ENCODE data around the gene RELA. TPM values are rescaled to one million over a fixed set of nuclear protein-coding genes. Genes with fewer than 3 reads are reported as not detected.
A peak's percentile ranks its signal among the peaks of the same experiment; 100 is the strongest.

The RELA gene
- total RNA-seq, 1 experiment from 2014 or later, result 54.9 TPM

GRCh38 chr11:65609229-65609628, 53.5 kb downstream of the RELA start:
- peaks cover 23% of the 10 kb centered on the region for H3K4me1 Mint-ChIP-seq (ENCODE audit: low read depth, unreplicated experiment)
- Histone ChIP-seq H3K4me3 (ENCODE audit: low read depth, low read length) (no peak overlapping the region), H3K27me3 (replicated peaks; ENCODE audit: control insufficient read depth, insufficient read depth, low read length) (no peaks in the 10 kb centered on the region), H3K36me3 (ENCODE audit: control insufficient read depth, insufficient read depth, low read length) (peaks cover 17% of the 10 kb centered on the region), H3K4me1 (peaks cover 28% of the 10 kb centered on the region), H3K9me3 (no peaks in the 10 kb centered on the region)
- no peaks in the 10 kb centered on the region for H3K9me3 Mint-ChIP-seq (ENCODE audit: unreplicated experiment)
- DNase-seq, result no peak
- H3K36me3 Mint-ChIP-seq (ENCODE audit: insufficient read depth, unreplicated experiment), result peaks cover 45% of the 10 kb centered on the region
- H3K27ac Mint-ChIP-seq (ENCODE audit: unreplicated experiment), result no peak overlapping the region
- no TSS peak for BruUV-seq (replicated peaks)
- ChIA-PET CTCF (interaction anchor here (1.3 kb wide), 1 partner anchor 15 kb away, joined by 4 read pairs; no protein-coding TSS in a partner anchor), POLR2A (no interaction called here)
- H3K4me3 Mint-ChIP-seq (ENCODE audit: unreplicated experiment), result no peak overlapping the region
- intact Hi-C loops (cut with micrococcal nuclease; ENCODE audit: unreplicated experiment), result no loop called here
- H3K27me3 Mint-ChIP-seq (ENCODE audit: insufficient read depth, unreplicated experiment), result no peaks in the 10 kb centered on the region
- TF ChIP-seq CTCF (IDR thresholded peaks at IDR 0.05; ENCODE audit: insufficient read depth in 1 of 2, low read depth in 1 of 2, low read length in 1 of 2, severe bottlenecking in 1 of 2, unreplicated experiment in 1 of 2), result no peak

- Histone ChIP-seq H3K27me3 (replicated peaks; ENCODE audit: control insufficient read depth, insufficient read depth, low read length) (no peaks in the 10 kb centered on the region), H3K4me1 (peaks cover 22% of the 10 kb centered on the region), H3K36me3 (ENCODE audit: control insufficient read depth, insufficient read depth, low read length) (peaks cover 17% of the 10 kb centered on the region), H3K4me3 (ENCODE audit: low read depth, low read length) (peak overlapping the region; percentile 47), H3K9me3 (no peaks in the 10 kb centered on the region)
- BruUV-seq (replicated peaks), result TSS peak; percentile 46
- intact Hi-C loops (cut with micrococcal nuclease; ENCODE audit: unreplicated experiment), result loop anchor here (1.0 kb wide), 3 partner anchors 7 to 190 kb away; partner anchors contain the start of gene PCNX3
- H3K27ac Mint-ChIP-seq (ENCODE audit: unreplicated experiment), result peak overlapping the region; percentile 43
- no peaks in the 10 kb centered on the region for H3K9me3 Mint-ChIP-seq (ENCODE audit: unreplicated experiment)
- peaks cover 23% of the 10 kb centered on the region for H3K4me1 Mint-ChIP-seq (ENCODE audit: low read depth, unreplicated experiment)
- peaks cover 51% of the 10 kb centered on the region for H3K36me3 Mint-ChIP-seq (ENCODE audit: insufficient read depth, unreplicated experiment)
- CTCF ChIA-PET, result interaction anchor here (0.5 to 1.9 kb wide), 12 partner anchors 14 to 333 kb away, joined by 3 to 22 read pairs (median 4); partner anchors contain the start of genes FAM89B, SCYL1 and ZNRD2
- POLR2A ChIA-PET, result interaction anchor here (0.6 to 1.3 kb wide), 4 partner anchors 7 to 185 kb away, joined by 3 to 11 read pairs (median 4); partner anchors contain the start of genes KCNK7 and PCNX3
- H3K4me3 Mint-ChIP-seq (ENCODE audit: unreplicated experiment), result peak overlapping the region; percentile 67
- no peak for TF ChIP-seq CTCF (IDR thresholded peaks at IDR 0.05; ENCODE audit: insufficient read depth in 1 of 2, low read depth in 1 of 2, low read length in 1 of 2, severe bottlenecking in 1 of 2, unreplicated experiment in 1 of 2)
- DNase-seq, result no peak
- no peaks in the 10 kb centered on the region for H3K27me3 Mint-ChIP-seq (ENCODE audit: insufficient read depth, unreplicated experiment)
Observed at GRCh38 chr11:65607614-65608426, 54.9 kb downstream of the RELA start.

- BruUV-seq (replicated peaks), result no TSS peak
- CTCF ChIA-PET, result interaction anchor here (0.5 to 1.9 kb wide), 12 partner anchors 13 to 463 kb away, joined by 3 to 22 read pairs (median 6); partner anchors contain the start of genes FAM89B, SCYL1 and ZNRD2
- Mint-ChIP-seq H3K4me3 (ENCODE audit: unreplicated experiment) (peak overlapping the region; percentile 67), H3K27ac (ENCODE audit: unreplicated experiment) (peak overlapping the region; percentile 43), H3K36me3 (ENCODE audit: insufficient read depth, unreplicated experiment) (peaks cover 48% of the 10 kb centered on the region), H3K27me3 (ENCODE audit: insufficient read depth, unreplicated experiment) (no peaks in the 10 kb centered on the region), H3K9me3 (ENCODE audit: unreplicated experiment) (no peaks in the 10 kb centered on the region), H3K4me1 (ENCODE audit: low read depth, unreplicated experiment) (peaks cover 16% of the 10 kb centered on the region)
- TF ChIP-seq CTCF (IDR thresholded peaks at IDR 0.05; ENCODE audit: insufficient read depth in 1 of 2, low read depth in 1 of 2, low read length in 1 of 2, severe bottlenecking in 1 of 2, unreplicated experiment in 1 of 2), result no peak
- intact Hi-C loops (cut with micrococcal nuclease; ENCODE audit: unreplicated experiment), result loop anchor here (1.0 kb wide), 3 partner anchors 8 to 189 kb away; partner anchors contain the start of gene PCNX3
- peaks cover 15% of the 10 kb centered on the region for H3K36me3 ChIP-seq (ENCODE audit: control insufficient read depth, insufficient read depth, low read length)
- peaks cover 15% of the 10 kb centered on the region for H3K4me1 ChIP-seq
- DNase-seq, result peak; percentile 98 to 99
- no peaks in the 10 kb centered on the region for H3K9me3 ChIP-seq
- peak overlapping the region; percentile 47 for H3K4me3 ChIP-seq (ENCODE audit: low read depth, low read length)
- POLR2A ChIA-PET, result interaction anchor here (0.5 to 1.3 kb wide), 7 partner anchors 8 to 185 kb away, joined by 3 to 11 read pairs (median 5); partner anchors contain the start of genes KCNK7, NEAT1 and PCNX3
- no peaks in the 10 kb centered on the region for H3K27me3 ChIP-seq (replicated peaks; ENCODE audit: control insufficient read depth, insufficient read depth, low read length)
Observed at GRCh38 chr11:65606876-65607613, 55.7 kb downstream of the RELA start.
